ENCODE results near the gene GALNT17. TPM values are rescaled to one million over a fixed set of nuclear protein-coding genes. Genes with fewer than 3 reads are reported as not detected.

GALNT17 gene
- total RNA-seq, 1 donor from 2014 or later, result 2.7 TPM

- no peak overlapping the region for H3K4me3 Mint-ChIP-seq
- no peak for TF ChIP-seq CTCF (IDR thresholded peaks at IDR 0.05; ENCODE audit: unreplicated experiment)
- H3K4me1 Mint-ChIP-seq, result peaks cover 12% of the 10 kb centered on the region
- H3K36me3 Mint-ChIP-seq, result peaks cover 3% of the 10 kb centered on the region
- H3K27ac Mint-ChIP-seq, result no peak overlapping the region
- H3K9me3 Mint-ChIP-seq, result peaks cover 27% of the 10 kb centered on the region
- H3K27me3 Mint-ChIP-seq (ENCODE audit: low read depth), result no peaks in the 10 kb centered on the region
- DNase-seq (ENCODE audit: low spot score in 2 of 2, unreplicated experiment in 2 of 2), result no peak
Observed at GRCh38 chr7:71339924-71340323, 208.0 kb downstream of the GALNT17 start.

GRCh38 chr7:71342202-71342601, 210.3 kb downstream of the GALNT17 start:
- Mint-ChIP-seq H3K4me1 (peaks cover 20% of the 10 kb centered on the region), H3K36me3 (peaks cover 3% of the 10 kb centered on the region), H3K4me3 (no peak overlapping the region), H3K27me3 (ENCODE audit: low read depth) (no peaks in the 10 kb centered on the region), H3K9me3 (peaks cover 27% of the 10 kb centered on the region), H3K27ac (no peak overlapping the region)
- no peak for TF ChIP-seq CTCF (IDR thresholded peaks at IDR 0.05; ENCODE audit: unreplicated experiment)
- DNase-seq (ENCODE audit: low spot score in 2 of 2, unreplicated experiment in 2 of 2), result no peak

- TF ChIP-seq CTCF (IDR thresholded peaks at IDR 0.05; ENCODE audit: unreplicated experiment), result no peak
- H3K36me3 Mint-ChIP-seq, result peaks cover 3% of the 10 kb centered on the region
- no peak for DNase-seq (ENCODE audit: low spot score in 2 of 2, unreplicated experiment in 2 of 2)
- H3K27ac Mint-ChIP-seq, result no peak overlapping the region
- H3K4me1 Mint-ChIP-seq, result peaks cover 20% of the 10 kb centered on the region
- H3K9me3 Mint-ChIP-seq, result peaks cover 27% of the 10 kb centered on the region
- H3K4me3 Mint-ChIP-seq, result no peak overlapping the region
- H3K27me3 Mint-ChIP-seq (ENCODE audit: low read depth), result peaks cover 4% of the 10 kb centered on the region
Observed at GRCh38 chr7:71343039-71343438, 211.1 kb downstream of the GALNT17 start.

- no peak overlapping the region for H3K4me3 Mint-ChIP-seq
- TF ChIP-seq CTCF (IDR thresholded peaks at IDR 0.05; ENCODE audit: unreplicated experiment), result no peak
- no peak overlapping the region for H3K27ac Mint-ChIP-seq
- H3K9me3 Mint-ChIP-seq, result peaks cover 27% of the 10 kb centered on the region
- H3K36me3 Mint-ChIP-seq, result peaks cover 3% of the 10 kb centered on the region
- peaks cover 4% of the 10 kb centered on the region for H3K27me3 Mint-ChIP-seq (ENCODE audit: low read depth)
- DNase-seq (ENCODE audit: low spot score in 2 of 2, unreplicated experiment in 2 of 2), result no peak
- H3K4me1 Mint-ChIP-seq, result peaks cover 27% of the 10 kb centered on the region
Observed at GRCh38 chr7:71343892-71344291, 211.9 kb downstream of the GALNT17 start.

- H3K4me1 Mint-ChIP-seq, result peaks cover 24% of the 10 kb centered on the region
- DNase-seq (ENCODE audit: low spot score in 2 of 2, unreplicated experiment in 2 of 2), result no peak
- H3K27ac Mint-ChIP-seq, result no peak overlapping the region
- TF ChIP-seq CTCF (IDR thresholded peaks at IDR 0.05; ENCODE audit: unreplicated experiment), result no peak
- peaks cover 4% of the 10 kb centered on the region for H3K27me3 Mint-ChIP-seq (ENCODE audit: low read depth)
- no peak overlapping the region for H3K4me3 Mint-ChIP-seq
- peaks cover 27% of the 10 kb centered on the region for H3K9me3 Mint-ChIP-seq
- H3K36me3 Mint-ChIP-seq, result peaks cover 3% of the 10 kb centered on the region
Observed at GRCh38 chr7:71345117-71345884, 213.4 kb downstream of the GALNT17 start.
